AG10803 (cell line): ENCODE data around the gene MDFIC2.

Experiments
- DNase-seq: peaks from one replicate; pipeline ENCODE4 v3.0.0; 2010; ENCODE audit warnings: low read depth
- H3K4me3 ChIP-seq: 2 replicates; pipeline ENCODE4 v1.5.1; 2011; ENCODE audit warnings: mild to moderate bottlenecking, low read length, control low read depth
- CTCF ChIP-seq: conservative IDR thresholded peaks from 2 replicates; pipeline ENCODE4 v1.5.1; 2011; ENCODE audit warnings: mild to moderate bottlenecking, low read length, control low read depth, inconsistent platforms

MDFIC2 gene

DNA sequence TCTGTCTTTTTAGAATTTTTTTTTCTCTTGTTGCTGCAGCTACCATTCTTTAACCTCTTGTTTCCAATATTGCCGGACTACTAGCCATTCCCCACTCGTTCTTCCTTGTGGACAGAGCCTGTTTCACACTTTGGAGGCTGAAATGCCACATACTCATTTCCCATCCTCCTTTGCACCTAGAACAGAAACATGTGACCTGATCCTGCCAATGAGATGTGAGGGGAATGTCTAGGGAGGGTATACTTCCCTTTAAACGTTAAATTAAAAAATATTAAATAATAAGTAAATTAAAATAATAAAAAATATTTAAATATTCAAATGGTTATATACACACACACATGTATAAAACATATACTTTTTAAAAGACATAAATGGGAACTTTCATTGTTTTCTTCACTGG, 20.6 kb upstream of the MDFIC2 start:
- no peak overlapping the region for H3K4me3 ChIP-seq
- no peak for TF ChIP-seq CTCF
- no peak for DNase-seq

DNA sequence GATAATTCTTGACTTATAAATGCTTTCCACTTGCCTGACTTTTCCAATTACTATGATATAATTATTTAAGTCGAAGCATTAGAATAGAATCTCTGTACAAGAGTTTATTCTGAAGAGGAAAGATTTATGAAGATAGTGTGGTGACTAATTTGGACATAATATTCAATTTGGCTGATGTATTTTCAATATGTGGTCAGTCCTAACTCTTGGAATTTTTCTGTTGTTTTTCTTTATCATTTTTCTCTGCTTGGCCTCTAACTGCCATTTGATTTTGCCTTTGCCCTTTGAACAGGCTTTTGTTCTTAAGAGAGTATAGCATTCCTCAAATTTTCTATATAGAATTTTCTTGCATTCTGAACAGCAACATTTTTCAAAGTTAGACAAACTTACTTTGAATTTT, 2.6 kb upstream of the MDFIC2 start:
- DNase-seq: no peak

GRCh38 chr3:70310809-70311208, 1.6 kb downstream of the MDFIC2 start:
- no peak overlapping the region for H3K4me3 ChIP-seq
- no peak for DNase-seq
- no peak for TF ChIP-seq CTCF

More for the DNA sequence above, 2.6 kb upstream of the MDFIC2 start:
- H3K4me3 ChIP-seq: no peak overlapping the region
- TF ChIP-seq CTCF: no peak

DNA sequence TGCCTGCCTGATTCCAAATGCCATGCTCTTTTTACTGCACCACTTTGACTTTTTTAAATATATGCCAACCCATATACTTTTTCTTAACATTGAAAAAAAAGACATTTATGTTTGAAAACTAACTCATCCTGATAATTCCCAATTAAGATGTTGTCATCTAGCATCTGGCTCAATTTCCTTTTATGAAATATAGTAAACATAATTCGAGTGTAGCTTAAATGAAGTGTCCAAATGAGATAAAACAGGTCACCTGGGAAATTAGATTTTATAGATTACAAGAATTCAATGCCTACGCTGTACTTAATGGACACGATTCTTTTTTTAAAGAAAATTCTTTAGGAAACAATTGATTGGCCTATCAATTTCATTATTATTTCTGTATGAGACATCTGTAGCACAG, 2.8 kb downstream of the MDFIC2 start:
- no peak for TF ChIP-seq CTCF
- no peak overlapping the region for H3K4me3 ChIP-seq
- no peak for DNase-seq

GRCh38 chr3:70308760-70309159, 3.7 kb downstream of the MDFIC2 start:
- no peak overlapping the region for H3K4me3 ChIP-seq
- no peak for DNase-seq
- no peak; the same call in 1 of the 2 replicates for TF ChIP-seq CTCF

GRCh38 chr3:70306736-70307135, 5.7 kb downstream of the MDFIC2 start:
- TF ChIP-seq CTCF: no peak
- no peak for DNase-seq
- H3K4me3 ChIP-seq: no peak overlapping the region

- TF ChIP-seq CTCF: no peak
- H3K4me3 ChIP-seq: no peak overlapping the region
- DNase-seq: no peak
Observed at GRCh38 chr3:70298385-70298784, 14.1 kb downstream of the MDFIC2 start.
